Measurements from ENCODE around the gene RABGAP1L. TPM values are rescaled to one million over a fixed set of nuclear protein-coding genes. Genes with fewer than 3 reads are reported as not detected.
"Not testable (repeated sequence)": the region's sequence is repeated elsewhere in the genome, so short reads cannot be mapped to it uniquely, and the experiment has no call there.

RABGAP1L gene
- total and polyA plus RNA-seq, 11 donors, result 18.6 to 195 (median 98.4) TPM

- DNase-seq (no peak), ATAC-seq (no peak)
- intact Hi-C loops (cut with DNase I), result no loop called here
- H3K27me3 ChIP-seq, result no peaks in the 10 kb centered on the region
- peak overlapping the region in 1 of 12 donors; percentile 33 for H3K27ac ChIP-seq
- H3K36me3 ChIP-seq, result no peaks in the 10 kb centered on the region
- WGBS, 4 donors, result 92 to 97% (median 97%) methylated on average over 1 of the region's 1 CpG
- no peak overlapping the region for H3K4me3 ChIP-seq
- H3K9me3 ChIP-seq, result no peaks in the 10 kb centered on the region
- peaks cover 0 to 55% (median 19%) of the 10 kb centered on the region in 12 donors for H3K4me1 ChIP-seq
- TF ChIP-seq POLR2A (IDR thresholded peaks at IDR 0.05) (no peak), CTCF (IDR thresholded peaks at IDR 0.05) (no peak)
Observed at GRCh38 chr1:174171073-174171472, 11.8 kb downstream of the RABGAP1L start.

- no peak for ATAC-seq
- Histone ChIP-seq H3K9me3 (peaks cover 0 to 15% (median 0%) of the 10 kb centered on the region in 12 donors), H3K4me3 (no peak overlapping the region), H3K4me1 (peaks cover 0 to 32% (median 0%) of the 10 kb centered on the region in 12 donors), H3K27me3 (no peaks in the 10 kb centered on the region), H3K27ac (no peak overlapping the region), H3K36me3 (no peaks in the 10 kb centered on the region)
- no peak for DNase-seq
- intact Hi-C loops (cut with DNase I), result no loop called here
- TF ChIP-seq CTCF (IDR thresholded peaks at IDR 0.05) (no peak), POLR2A (IDR thresholded peaks at IDR 0.05) (no peak)
- 77 to 82% (median 79%) methylated on average over 6 of the region's 6 CpGs for WGBS, 4 donors
Observed at GRCh38 chr1:174174461-174175329, 15.4 kb downstream of the RABGAP1L start.

DNA sequence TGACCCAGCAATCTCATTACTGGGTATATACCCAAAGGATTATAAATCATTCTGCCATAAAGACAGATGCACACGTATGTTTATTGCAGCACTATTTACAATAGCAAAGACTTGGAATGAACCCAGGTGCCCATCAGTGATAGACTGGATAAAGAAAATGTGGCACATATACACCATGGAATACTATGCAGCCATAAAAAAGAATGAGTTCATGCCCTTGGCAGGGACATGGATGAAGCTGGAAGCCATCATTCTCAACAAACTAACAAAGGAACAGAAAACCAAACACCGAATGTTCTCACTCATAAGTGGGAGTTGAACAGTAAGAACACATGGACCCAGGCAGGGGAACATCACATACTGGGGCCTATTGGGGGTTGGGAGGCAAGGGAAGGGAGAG is 19.1 kb downstream of the RABGAP1L start:
- intact Hi-C loops (cut with DNase I); ATAC-seq; H3K27ac ChIP-seq: not testable (repeated sequence)

DNA sequence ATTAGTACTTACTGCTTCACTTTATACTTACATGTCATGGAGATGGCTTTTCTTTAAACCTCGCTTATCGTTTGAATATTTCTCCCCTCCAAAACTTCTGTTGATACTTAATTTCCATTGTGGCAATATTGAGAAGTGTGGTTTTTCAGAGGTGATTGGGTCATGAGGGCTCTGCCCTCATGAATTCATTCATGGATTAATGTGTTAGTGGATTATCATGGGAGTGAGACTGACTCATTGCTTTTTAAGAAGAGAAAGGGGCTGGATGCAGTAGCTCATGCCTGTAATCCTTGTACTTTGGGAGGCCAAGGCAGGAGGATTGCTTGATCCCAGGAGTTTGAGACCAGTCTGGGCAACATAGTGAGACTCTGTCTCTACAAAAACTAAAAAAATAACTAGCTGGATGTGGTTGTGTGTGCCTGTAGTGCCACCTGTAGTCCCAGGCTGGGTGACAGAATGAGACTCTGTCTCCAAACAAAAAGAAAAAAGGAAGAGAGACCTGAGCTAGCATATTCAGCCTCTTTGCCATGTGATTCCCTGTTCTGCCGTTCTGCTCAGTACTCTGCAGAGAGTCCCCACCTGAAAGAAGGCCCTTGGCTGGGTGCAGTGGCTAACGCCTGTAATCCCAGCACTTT is 30.2 kb downstream of the RABGAP1L start:
- intact Hi-C loops (cut with DNase I), result no loop called here
- ATAC-seq, result no peak
- H3K4me3 ChIP-seq, result no peak overlapping the region
- no peaks in the 10 kb centered on the region for H3K36me3 ChIP-seq
- H3K9me3 ChIP-seq, result peaks cover 0 to 13% (median 6%) of the 10 kb centered on the region in 12 donors
- H3K4me1 ChIP-seq, result peaks cover 0 to 21% (median 3%) of the 10 kb centered on the region in 12 donors
- DNase-seq, result no peak
- TF ChIP-seq POLR2A (IDR thresholded peaks at IDR 0.05) (no peak), CTCF (IDR thresholded peaks at IDR 0.05) (no peak)
- 85 to 91% (median 89%) methylated on average over 4 of the region's 4 CpGs for WGBS, 4 donors
- no peaks in the 10 kb centered on the region for H3K27me3 ChIP-seq
- no peak overlapping the region for H3K27ac ChIP-seq

More for the DNA sequence above, 19.1 kb downstream of the RABGAP1L start:
- DNase-seq, H3K4me3 ChIP-seq, H3K27me3 ChIP-seq, H3K36me3 ChIP-seq: not testable (repeated sequence)
- 93 to 100% (median 97%) methylated on average over 2 of the region's 2 CpGs for WGBS, 4 donors
- peaks cover 0 to 16% (median 5%) of the 10 kb centered on the region in 12 donors for H3K4me1 ChIP-seq
- H3K9me3 ChIP-seq, result peaks cover 0 to 15% (median 0%) of the 10 kb centered on the region in 12 donors
